Esophagus muscularis mucosa (tissue), 4 donors: ENCODE data around the gene TREML1. TPM values are rescaled to one million over a fixed set of nuclear protein-coding genes. Genes with fewer than 3 reads are reported as not detected.

Experiments used
- DNase-seq: peaks from one replicate; pipeline ENCODE4 v3.0.0-alpha.2; 2017; ENCODE audit errors: extremely low spot score
- H3K27ac ChIP-seq, 4 donors: fragments of 200-600 bp; sonication (generic); replicated peaks in 1 of 4; 1 replicate in 3 of 4; 2 replicates in 1 of 4; pipeline ENCODE4 v1.5.1; 2016 to 2019; ENCODE audit warnings: mild to moderate bottlenecking in 1 of 4
- H3K27me3 ChIP-seq, 4 donors: fragments of 200-600 bp; sonication (generic); one replicate each; pipeline versions ENCODE4 v1.5.1 to v1.6.0; 2016 to 2019
- H3K36me3 ChIP-seq, 4 donors: fragments of 200-600 bp; sonication (generic); one replicate each; pipeline ENCODE4 v1.5.1; 2016 to 2019
- H3K4me1 ChIP-seq, 4 donors: fragments of 200-600 bp; sonication (generic); one replicate each; pipeline ENCODE4 v1.5.1; 2016 to 2019
- H3K4me3 ChIP-seq, 4 donors: fragments of 200-600 bp; sonication (generic); 1 replicate in 2 of 4; 2 replicates in 2 of 4; pipeline ENCODE4 v1.5.1; 2016 to 2019; ENCODE audit warnings: mild to moderate bottlenecking in 4 of 4, moderate library complexity in 1 of 4
- H3K9me3 ChIP-seq, 4 donors: fragments of 200-600 bp; sonication (generic); 1 replicate in 3 of 4; 2 replicates in 1 of 4; pipeline ENCODE4 v1.5.1; 2016 to 2019
- EP300 ChIP-seq: sonication (generic); formaldehyde crosslinking; IDR thresholded peaks from one replicate; pipeline ENCODE4 v1.6.1; 2017; ENCODE audit warnings: antibody characterized with exemption
- POLR2A ChIP-seq: fragments of 450-650 bp; IDR thresholded peaks from one replicate; pipeline ENCODE4 v1.6.1; 2017; ENCODE audit warnings: antibody characterized with exemption, moderate library complexity, mild to moderate bottlenecking, low read depth
- POLR2AphosphoS5 ChIP-seq, 2 donors: sonication (generic); formaldehyde crosslinking; IDR thresholded peaks; one replicate each; pipeline ENCODE4 v1.6.1; 2017; ENCODE audit warnings: antibody characterized with exemption in 2 of 2
- WGBS: methylation state at CpG from one replicate; pipeline ENCODE4 v1.1.5; 2018; 5-methylcytosine and 5-hydroxymethylcytosine counted together
- intact Hi-C: fragments of 100-400 bp; cut with DNase I; formaldehyde crosslinking; loops from one replicate; pipeline ENCODE4 v1.15.1; 2023
- total RNA-seq, 4 donors: library from RNA; depleted of rRNA; stranded (reverse); fragments of >200 nt; gene quantifications; one replicate each; pipeline versions ENCODE4 v1.1.0 to v1.2.1, GENCODE V29; 2016
- TF ChIP-seq, protein P1 (sequence below), 3 experiments: fragments of 200-600 bp in 2 of 3; fragments of 450-650 bp in 1 of 3; sonication (generic) in 2 of 3; IDR thresholded peaks; one replicate each; pipeline ENCODE4 v1.5.1; 2017 to 2019; ENCODE audit warnings: antibody characterized with exemption in 3 of 3, mild to moderate bottlenecking in 2 of 3, moderate library complexity in 1 of 3

The TREML1 gene
- total RNA-seq, 4 donors from 2014 or later: 0.32 TPM; not detected in 3

DNA sequence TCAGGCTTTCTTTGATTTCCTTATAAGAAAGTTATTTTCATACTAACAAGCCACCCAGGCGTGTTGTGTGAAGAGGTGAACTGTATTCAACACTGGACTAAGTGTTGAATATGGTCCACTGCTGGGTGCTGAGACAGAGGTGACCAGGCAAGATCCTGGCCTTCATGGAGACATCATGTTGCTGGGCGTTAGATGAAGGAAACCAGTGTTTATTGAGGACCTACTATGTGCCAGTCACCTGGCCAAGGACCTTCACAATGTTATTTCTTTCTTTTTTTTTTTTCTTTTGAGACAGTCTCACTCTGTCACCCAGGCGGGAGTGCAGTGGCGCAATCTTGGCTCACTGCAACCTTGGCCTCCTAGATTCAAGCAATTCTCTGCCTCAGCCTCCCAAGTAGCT is 1.9 kb upstream of the TREML1 start:
- DNase-seq: no peak
- H3K4me3 ChIP-seq: no peak overlapping the region
- H3K9me3 ChIP-seq: no peaks in the 10 kb centered on the region
- H3K27ac ChIP-seq: no peak overlapping the region
- TF ChIP-seq POLR2A: no peak
- intact Hi-C loops: no loop called here
- peaks cover 0 to 17% (median 0%) of the 10 kb centered on the region in 4 donors for H3K27me3 ChIP-seq
- 93% methylated on average over 4 of the region's 4 CpGs for WGBS
- no peaks in the 10 kb centered on the region for H3K36me3 ChIP-seq
- H3K4me1 ChIP-seq: peaks cover 0 to 9% (median 4%) of the 10 kb centered on the region in 4 donors

DNA sequence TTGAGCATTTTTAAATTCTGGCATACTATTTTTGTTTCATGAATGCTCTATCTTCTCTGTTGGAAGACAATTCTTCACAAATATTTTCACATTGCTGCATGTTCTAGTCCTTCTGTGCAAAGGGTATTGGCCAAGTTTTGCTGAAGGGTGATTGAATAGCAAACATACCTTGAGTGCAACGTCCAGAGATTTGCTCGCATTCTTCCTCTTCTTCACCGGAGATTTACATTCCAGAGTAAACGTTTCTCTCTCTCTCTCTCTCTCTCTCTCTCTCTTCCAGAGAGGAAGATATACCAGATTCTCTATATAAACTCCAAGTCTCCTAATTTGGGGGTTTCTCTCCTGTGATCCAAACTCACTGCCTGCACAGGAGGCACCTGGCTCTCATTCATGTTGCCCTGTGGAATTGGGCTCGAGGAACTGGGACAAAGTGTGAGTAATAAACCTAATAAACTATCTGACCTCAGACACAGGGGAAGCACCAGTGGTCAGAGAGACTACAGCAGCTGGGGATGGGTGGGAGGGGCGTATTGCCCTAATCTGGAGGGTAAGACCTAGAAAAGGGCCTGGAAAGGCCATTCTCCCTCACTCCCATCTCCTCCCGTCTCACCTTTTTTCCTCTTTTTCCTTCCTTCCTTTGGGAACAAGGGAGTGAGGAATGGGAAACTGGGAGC is 1.1 kb upstream of the TREML1 start:
- H3K36me3 ChIP-seq: no peaks in the 10 kb centered on the region
- WGBS: 49% methylated on average over 7 of the region's 7 CpGs
- intact Hi-C loops: no loop called here
- TF ChIP-seq, protein P1, sequence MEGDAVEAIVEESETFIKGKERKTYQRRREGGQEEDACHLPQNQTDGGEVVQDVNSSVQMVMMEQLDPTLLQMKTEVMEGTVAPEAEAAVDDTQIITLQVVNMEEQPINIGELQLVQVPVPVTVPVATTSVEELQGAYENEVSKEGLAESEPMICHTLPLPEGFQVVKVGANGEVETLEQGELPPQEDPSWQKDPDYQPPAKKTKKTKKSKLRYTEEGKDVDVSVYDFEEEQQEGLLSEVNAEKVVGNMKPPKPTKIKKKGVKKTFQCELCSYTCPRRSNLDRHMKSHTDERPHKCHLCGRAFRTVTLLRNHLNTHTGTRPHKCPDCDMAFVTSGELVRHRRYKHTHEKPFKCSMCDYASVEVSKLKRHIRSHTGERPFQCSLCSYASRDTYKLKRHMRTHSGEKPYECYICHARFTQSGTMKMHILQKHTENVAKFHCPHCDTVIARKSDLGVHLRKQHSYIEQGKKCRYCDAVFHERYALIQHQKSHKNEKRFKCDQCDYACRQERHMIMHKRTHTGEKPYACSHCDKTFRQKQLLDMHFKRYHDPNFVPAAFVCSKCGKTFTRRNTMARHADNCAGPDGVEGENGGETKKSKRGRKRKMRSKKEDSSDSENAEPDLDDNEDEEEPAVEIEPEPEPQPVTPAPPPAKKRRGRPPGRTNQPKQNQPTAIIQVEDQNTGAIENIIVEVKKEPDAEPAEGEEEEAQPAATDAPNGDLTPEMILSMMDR (IDR thresholded peaks at IDR 0.05): no peak
- TF ChIP-seq POLR2AphosphoS5 (IDR thresholded peaks at IDR 0.05): no peak
- no peak for TF ChIP-seq POLR2A
- TF ChIP-seq EP300: no peak
- DNase-seq: peak; percentile 66
- no peaks in the 10 kb centered on the region for H3K9me3 ChIP-seq
- H3K27me3 ChIP-seq: peaks cover 0 to 10% (median 0%) of the 10 kb centered on the region in 4 donors
- H3K4me3 ChIP-seq: no peak overlapping the region
- no peak overlapping the region for H3K27ac ChIP-seq
- H3K4me1 ChIP-seq: peaks cover 0 to 9% (median 4%) of the 10 kb centered on the region in 4 donors

DNA sequence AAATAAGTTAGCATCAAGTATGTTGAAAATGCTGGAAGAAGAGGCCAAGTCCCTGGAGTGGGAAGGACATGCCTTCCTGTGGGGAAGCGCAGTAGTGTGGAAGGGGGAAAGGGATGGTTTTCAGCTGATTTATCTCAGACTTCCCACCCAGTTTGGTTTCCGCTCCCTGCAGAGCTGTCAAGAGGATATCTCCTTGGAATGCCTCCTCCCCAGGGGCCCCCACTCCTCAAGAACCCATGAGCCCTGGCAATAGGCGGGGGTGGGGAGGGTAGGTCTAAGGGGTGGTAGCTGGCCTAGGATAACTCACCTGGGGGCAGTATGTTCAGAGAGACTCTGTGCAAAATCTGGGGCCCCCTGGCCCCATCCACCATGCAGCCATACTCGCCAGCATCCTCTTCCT is 696 bp downstream of the TREML1 start:
- 83% methylated on average over 4 of the region's 4 CpGs for WGBS
- no peak for DNase-seq
- Histone ChIP-seq H3K4me3 (no peak overlapping the region), H3K9me3 (no peaks in the 10 kb centered on the region), H3K27me3 (no peaks in the 10 kb centered on the region), H3K27ac (no peak overlapping the region), H3K4me1 (peaks cover 0 to 9% (median 4%) of the 10 kb centered on the region in 4 donors), H3K36me3 (peaks cover 0 to 3% (median 0%) of the 10 kb centered on the region in 4 donors)
- intact Hi-C loops: no loop called here
- TF ChIP-seq POLR2A (no peak), EP300 (no peak), POLR2AphosphoS5 (IDR thresholded peaks at IDR 0.05) (no peak)
- TF ChIP-seq, protein P1 (IDR thresholded peaks at IDR 0.05): no peak

DNA sequence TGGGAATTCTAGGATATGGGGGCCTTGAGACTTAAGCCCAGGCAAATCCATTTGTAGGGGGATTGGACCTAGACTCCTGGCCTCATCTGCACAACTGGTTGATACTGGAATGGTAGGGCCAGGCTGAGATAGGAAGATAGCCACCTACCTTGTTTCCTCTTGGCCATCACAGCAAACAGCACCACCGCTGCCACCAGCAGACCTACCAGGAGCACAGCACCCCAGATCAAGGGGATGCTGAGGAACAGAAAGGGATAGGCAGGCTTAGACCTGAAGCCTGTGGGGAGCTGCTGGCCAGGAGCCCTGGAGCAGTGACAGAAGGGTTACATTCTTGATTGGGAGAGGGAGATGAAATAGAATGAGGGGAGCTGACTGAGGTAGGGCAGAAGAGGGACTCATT is 3.5 kb downstream of the TREML1 start:
- H3K4me1 ChIP-seq: peaks cover 0 to 8% (median 4%) of the 10 kb centered on the region in 4 donors
- peaks cover 0 to 3% (median 0%) of the 10 kb centered on the region in 4 donors for H3K36me3 ChIP-seq
- WGBS: 100% methylated on average over 1 of the region's 1 CpG
- intact Hi-C loops: no loop called here
- no peaks in the 10 kb centered on the region for H3K27me3 ChIP-seq
- no peak for TF ChIP-seq POLR2AphosphoS5 (IDR thresholded peaks at IDR 0.05)
- H3K9me3 ChIP-seq: no peaks in the 10 kb centered on the region
- no peak overlapping the region for H3K4me3 ChIP-seq
- no peak overlapping the region for H3K27ac ChIP-seq
- peak; percentile 62 for DNase-seq

DNA sequence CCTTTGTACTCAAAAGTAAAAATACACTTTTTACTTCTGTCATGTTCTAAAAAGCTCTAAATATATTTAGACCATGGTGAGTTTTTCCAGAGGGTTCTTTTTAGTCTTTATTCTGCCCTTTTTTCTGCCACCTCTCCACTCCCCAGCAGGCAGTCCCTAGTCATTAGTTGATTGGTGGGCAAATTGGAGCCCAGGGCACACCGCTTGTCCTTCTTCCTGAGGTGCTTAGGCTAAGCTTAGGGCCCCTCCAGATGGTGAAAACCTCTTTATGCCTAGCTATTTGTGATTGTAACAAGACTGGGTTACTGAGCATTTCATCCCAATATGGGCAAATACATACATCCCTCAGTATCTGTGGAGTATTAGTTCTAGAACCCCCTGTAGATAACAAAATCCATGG is 6.2 kb downstream of the TREML1 start:
- H3K4me3 ChIP-seq: no peak overlapping the region
- H3K27me3 ChIP-seq: no peaks in the 10 kb centered on the region
- intact Hi-C loops: no loop called here
- 100% methylated on average over 1 of the region's 1 CpG for WGBS
- H3K9me3 ChIP-seq: no peaks in the 10 kb centered on the region
- peak; percentile 12 for DNase-seq
- no peaks in the 10 kb centered on the region for H3K4me1 ChIP-seq
- H3K36me3 ChIP-seq: peaks cover 0 to 3% (median 0%) of the 10 kb centered on the region in 4 donors
- no peak overlapping the region for H3K27ac ChIP-seq
- TF ChIP-seq, protein P1 (IDR thresholded peaks at IDR 0.05): no peak
- no peak for TF ChIP-seq POLR2AphosphoS5 (IDR thresholded peaks at IDR 0.05)

DNA sequence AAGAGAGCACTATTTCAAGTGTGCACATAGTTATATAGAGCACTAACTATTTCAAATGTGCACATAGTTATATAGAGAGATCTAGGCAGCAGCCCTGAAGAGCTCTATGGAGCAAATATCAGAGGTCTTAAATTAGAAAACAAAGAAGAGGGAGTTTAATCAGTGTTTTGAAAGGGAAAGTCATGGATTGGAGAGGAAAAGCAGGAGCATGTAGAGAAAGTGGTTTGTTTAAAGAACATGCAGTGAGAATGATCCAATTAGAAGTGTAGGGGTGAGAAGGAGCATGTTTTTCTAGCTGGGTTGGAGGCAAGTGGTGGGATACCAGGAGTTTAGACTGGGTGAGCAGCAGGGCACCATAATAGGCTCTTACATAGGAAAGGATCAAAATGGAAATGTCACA is 17.2 kb downstream of the TREML1 start:
- Histone ChIP-seq H3K27ac (no peak overlapping the region), H3K4me1 (no peaks in the 10 kb centered on the region), H3K27me3 (no peaks in the 10 kb centered on the region), H3K9me3 (no peaks in the 10 kb centered on the region), H3K4me3 (no peak overlapping the region), H3K36me3 (peaks cover 0 to 75% (median 9%) of the 10 kb centered on the region in 4 donors)
- DNase-seq: no peak
- TF ChIP-seq POLR2A: no peak
- no peak for TF ChIP-seq POLR2AphosphoS5 (IDR thresholded peaks at IDR 0.05)
- TF ChIP-seq, protein P1 (IDR thresholded peaks at IDR 0.05): no peak
- no peak for TF ChIP-seq EP300
- intact Hi-C loops: no loop called here
